ENCODE results near the gene ALG8.
"Not testable (repeated sequence)": the region's sequence is repeated elsewhere in the genome, so short reads cannot be mapped to it uniquely, and the experiment has no call there.

ALG8 gene

GRCh38 chr11:78071717-78072116 lies 67.7 kb downstream of the ALG8 start:
- DNase-seq (ENCODE audit: low read depth): no peak

GRCh38 chr11:78070621-78071020 lies 68.8 kb downstream of the ALG8 start:
- no peak for DNase-seq (ENCODE audit: low read depth)

GRCh38 chr11:78069465-78069864 lies 70.0 kb downstream of the ALG8 start:
- DNase-seq (ENCODE audit: low read depth): no peak

- DNase-seq (ENCODE audit: low read depth): no peak
Measured at GRCh38 chr11:78067704-78068103, 71.7 kb downstream of the ALG8 start.

GRCh38 chr11:78066471-78066870 lies 73.0 kb downstream of the ALG8 start:
- no peak for DNase-seq (ENCODE audit: low read depth)

- no peak for DNase-seq (ENCODE audit: low read depth)
Measured at GRCh38 chr11:78065203-78065602, 74.2 kb downstream of the ALG8 start.

GRCh38 chr11:78063440-78064181 lies 75.8 kb downstream of the ALG8 start, which contains the start of gene THRSP:
THRSP (plus strand) TSS chr11:78063861; CDS start chr11:78063882, 21 bp downstream.
- DNase-seq (ENCODE audit: low read depth): no peak

- DNase-seq (ENCODE audit: low read depth): no peak
Measured at GRCh38 chr11:78062671-78063070, 76.8 kb downstream of the ALG8 start.

DNA sequence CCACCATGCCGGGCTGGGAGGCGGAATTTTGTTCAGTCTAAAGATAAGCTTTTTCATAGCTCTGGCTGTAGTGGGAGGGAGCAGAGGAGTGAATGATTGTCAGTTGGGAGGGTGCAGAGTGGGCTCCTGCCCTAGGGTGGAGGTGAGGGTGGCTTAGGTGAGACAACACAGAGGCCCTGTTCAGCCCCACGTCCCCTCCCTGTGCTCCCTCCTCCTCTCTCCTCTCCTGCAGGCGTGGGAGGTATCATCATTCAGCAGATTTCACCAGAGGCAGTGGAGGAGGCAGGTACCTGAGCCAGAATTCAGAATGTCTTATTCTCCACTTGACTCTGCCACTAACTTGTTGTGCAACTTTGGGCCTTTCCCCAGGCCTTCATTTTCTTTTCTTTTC lies 77.5 kb downstream of the ALG8 start:
- no peak for DNase-seq (ENCODE audit: low read depth)

- DNase-seq (ENCODE audit: low read depth): no peak
Measured at GRCh38 chr11:78061088-78061920, 78.1 kb downstream of the ALG8 start.

GRCh38 chr11:78060533-78060932 lies 78.9 kb downstream of the ALG8 start:
- DNase-seq (ENCODE audit: low read depth): no peak

DNA sequence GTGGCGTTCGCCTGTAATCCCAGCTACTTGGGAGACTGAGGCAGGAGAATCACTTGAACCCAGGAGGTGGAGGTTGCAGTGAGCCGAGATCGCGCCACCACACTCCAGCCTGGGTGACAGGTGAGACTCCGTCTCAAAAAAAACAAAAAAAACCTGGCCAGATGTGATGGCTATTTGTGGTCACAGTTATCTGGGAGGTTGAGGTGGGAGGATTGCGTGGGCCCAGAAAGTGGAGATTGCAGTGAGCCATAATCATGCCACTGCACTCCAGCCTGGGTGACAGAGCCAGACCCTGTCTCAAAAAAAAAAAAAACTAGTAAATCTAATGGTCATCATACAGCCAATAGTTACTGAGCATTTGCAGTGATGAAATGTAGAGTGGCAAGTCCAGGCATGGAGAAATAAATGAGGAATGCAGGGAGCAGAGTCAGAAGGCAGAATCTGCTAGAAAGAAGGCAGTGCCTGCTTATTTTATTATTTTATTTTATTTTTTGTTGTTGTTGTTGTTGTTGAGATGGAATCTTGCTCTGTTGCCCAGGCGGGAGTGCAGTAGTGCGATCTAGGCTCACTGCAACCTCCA lies 79.6 kb downstream of the ALG8 start:
- not testable (repeated sequence) for DNase-seq (ENCODE audit: low read depth)

GRCh38 chr11:78057462-78058055 lies 81.9 kb downstream of the ALG8 start:
- no peak for DNase-seq (ENCODE audit: low read depth)

GRCh38 chr11:78056093-78056492 lies 83.3 kb downstream of the ALG8 start:
- DNase-seq (ENCODE audit: low read depth): no peak

GRCh38 chr11:78054971-78055370 lies 84.5 kb downstream of the ALG8 start:
- no peak for DNase-seq (ENCODE audit: low read depth)

GRCh38 chr11:78050964-78051831 lies 88.2 kb downstream of the ALG8 start:
- no peak for DNase-seq (ENCODE audit: low read depth)
